GM21423 (cell line): ENCODE results near the gene NHSL2.

ENCODE experiments used
- ATAC-seq: cut with Tn5 transposase; IDR thresholded peaks from one replicate; pipeline ENCODE4 v1.9.1; 2021; ENCODE audit warnings: mild to moderate bottlenecking, moderate library complexity; ENCODE audit not compliant: unreplicated experiment

NHSL2 gene

DNA sequence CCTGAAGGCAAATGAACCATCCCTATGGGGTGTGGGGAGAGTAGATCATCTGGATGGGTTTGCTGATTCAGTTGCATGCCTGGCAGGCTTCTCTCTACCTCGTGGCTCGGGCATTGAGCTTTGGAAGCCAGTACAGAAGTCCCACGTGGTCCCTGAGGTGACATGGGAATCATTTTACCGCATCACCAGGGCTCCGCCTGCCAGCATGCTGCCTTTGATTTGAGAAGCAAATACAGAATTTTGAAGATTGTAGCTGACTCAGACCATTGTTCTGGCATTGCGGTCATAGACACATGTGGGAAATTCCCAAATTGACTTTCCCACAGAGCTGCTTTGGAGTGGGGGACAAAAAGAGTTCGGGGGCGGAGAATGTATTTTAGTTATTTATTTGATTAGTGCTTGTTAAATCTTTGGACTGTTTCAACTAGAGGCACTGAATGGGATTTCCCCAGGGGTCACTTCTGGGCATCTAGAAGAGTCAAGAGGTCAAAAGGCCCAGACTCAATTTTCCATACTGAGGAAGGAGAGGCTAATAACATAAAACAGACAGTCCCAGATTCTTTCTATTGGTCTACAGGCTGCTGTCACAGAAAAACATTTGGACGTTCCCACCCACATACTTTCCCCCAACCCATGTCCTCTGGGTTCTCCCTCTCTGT lies 79.3 kb downstream of the NHSL2 start:
- ATAC-seq = no peak

DNA sequence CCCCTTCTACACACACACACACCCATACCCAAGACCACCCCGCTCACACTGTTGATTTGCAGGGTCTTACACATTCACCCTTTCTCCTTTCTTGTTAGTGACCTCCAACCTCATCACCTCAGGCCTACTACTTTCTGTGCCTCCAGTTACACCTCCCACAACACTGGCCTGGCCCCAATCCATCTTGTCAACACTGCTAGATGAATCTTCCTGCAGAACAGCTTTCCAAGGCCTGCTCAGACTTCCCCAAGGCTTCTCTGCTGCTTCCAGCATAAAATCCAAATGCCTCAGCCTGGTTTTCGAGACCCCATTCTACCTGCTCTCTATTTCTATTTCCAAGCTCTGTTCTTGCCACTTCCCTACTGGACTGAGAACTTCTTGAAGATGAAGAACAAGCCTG lies 79.9 kb downstream of the NHSL2 start:
- ATAC-seq = no peak

DNA sequence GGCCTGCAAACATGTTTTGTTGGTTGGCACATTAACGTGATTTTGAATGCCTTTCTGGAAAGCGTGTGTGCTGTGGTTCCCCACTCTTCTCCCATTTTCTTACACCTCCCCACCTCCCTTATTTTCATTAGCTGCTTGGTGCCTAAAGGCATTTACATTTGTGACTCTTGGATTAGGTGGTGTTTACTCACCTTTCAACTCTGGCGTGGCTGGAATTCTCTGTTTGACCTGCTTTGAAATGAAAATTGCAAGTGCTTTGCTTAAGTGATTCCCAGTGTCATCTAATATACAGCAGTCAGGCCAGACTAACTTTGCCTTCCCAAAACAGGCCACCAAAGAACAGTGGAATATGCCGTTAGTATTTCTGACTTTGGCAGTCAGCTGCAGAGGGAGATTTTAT lies 80.5 kb downstream of the NHSL2 start:
- ATAC-seq = no peak

DNA sequence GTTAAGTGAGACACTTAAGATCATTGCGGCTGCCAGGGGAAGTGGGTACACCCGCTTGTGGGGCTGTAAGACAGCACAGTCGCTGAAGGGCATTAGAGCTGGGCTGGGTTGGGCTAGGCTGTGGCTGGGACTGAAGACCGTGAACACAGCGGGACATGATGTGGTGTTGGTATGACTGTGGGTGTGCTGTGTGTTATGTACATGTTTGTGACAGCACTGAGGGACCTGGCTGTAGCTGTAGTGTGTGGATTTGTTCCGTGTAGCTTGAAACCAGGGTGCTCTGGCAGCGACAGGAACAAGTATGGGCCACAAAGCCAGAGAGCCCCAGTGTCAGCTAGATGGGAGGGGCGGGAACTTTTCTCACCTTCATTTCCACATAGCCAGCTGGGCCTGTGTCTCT lies 82.1 kb downstream of the NHSL2 start:
- no peak for ATAC-seq

DNA sequence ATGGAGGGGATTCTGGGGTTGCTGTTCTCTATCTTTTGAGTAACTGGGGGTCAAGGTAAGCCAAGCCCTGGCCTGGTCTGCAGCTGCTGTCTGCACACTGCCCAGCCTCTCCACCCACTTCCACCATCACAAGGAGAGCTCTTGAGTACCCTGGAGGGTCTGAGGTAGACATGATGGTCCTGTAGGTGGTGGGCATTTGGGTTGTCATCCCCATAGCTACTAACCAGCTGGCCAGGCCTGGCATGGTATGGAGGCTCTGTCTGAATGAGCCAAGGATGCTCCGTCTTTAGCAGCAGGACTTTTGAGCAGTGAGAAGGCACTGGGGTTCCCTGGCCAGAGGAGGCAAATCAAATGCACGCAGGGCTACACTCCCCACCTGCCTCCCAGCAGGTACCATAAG lies 82.7 kb downstream of the NHSL2 start:
- ATAC-seq = no peak

- no peak for ATAC-seq
Observed at GRCh38 chrX:71994601-71995000, 84.0 kb downstream of the NHSL2 start.

DNA sequence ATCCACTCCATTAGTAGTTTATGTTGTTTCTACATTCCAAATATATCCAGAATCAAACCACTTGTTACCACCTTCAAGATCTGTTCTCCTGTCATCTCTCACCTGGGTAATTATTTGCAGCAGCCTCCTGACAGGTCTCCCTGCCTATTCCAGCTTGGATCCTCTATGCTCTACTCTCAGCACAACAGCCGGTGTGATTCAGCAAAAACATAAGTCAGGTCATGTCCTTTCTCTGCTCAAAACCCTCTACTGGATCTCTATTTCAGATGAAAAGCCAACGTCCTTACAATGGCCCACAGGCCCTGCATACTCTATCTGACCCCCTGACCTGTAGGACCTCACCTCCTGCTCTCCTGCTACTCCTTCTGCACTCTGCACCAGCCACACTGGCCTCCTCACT lies 84.5 kb downstream of the NHSL2 start:
- no peak for ATAC-seq

- ATAC-seq = no peak
Observed at GRCh38 chrX:71996136-71996535, 85.5 kb downstream of the NHSL2 start.

DNA sequence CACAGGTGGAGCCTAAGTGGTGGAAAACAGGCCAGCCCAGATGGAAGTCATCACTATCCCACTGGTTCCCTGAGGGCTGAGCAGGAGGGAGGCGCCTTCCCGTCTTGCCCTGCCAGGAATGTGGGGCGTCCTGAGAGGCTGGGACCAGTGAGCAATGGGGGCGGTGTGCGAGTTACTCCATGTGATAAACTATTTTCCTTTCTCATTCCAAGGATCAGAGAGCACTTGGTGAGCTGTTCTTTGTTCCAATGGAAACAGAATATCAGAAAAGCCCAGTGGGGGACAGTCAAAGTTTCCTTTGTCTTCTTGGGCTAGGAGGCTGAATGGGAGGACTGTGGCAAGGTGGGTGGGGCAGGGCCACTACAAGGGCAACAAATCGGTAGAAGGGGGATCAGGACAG lies 86.2 kb downstream of the NHSL2 start:
- no peak for ATAC-seq

GRCh38 chrX:71997320-71997719 lies 86.7 kb downstream of the NHSL2 start:
- no peak for ATAC-seq

- ATAC-seq = no peak
Observed at GRCh38 chrX:71998836-71999509, 88.3 kb downstream of the NHSL2 start.

GRCh38 chrX:71999535-71999934 lies 88.9 kb downstream of the NHSL2 start:
- no peak for ATAC-seq

GRCh38 chrX:72001471-72001870 lies 90.8 kb downstream of the NHSL2 start:
- ATAC-seq = no peak

DNA sequence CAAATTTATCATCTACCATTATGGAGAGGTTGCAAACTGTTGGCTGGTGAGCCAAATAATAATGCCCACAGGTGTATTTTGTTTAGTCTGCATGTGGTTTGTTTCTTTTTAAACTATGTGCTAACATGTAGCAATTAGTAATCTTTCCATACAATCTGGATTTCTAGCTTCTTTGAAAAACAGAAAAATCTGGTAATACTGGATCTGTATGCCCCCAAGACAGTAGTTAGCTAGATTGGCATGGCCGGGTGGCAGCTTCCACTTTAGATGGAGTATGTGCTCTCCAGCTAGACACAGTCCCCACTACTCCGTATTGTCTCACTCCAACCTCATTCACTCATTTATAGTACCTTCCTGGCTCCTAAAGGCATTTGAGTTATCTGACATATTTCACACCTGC lies 91.3 kb downstream of the NHSL2 start:
- no peak for ATAC-seq

- no peak for ATAC-seq
Observed at GRCh38 chrX:72002875-72003274, 92.2 kb downstream of the NHSL2 start.

DNA sequence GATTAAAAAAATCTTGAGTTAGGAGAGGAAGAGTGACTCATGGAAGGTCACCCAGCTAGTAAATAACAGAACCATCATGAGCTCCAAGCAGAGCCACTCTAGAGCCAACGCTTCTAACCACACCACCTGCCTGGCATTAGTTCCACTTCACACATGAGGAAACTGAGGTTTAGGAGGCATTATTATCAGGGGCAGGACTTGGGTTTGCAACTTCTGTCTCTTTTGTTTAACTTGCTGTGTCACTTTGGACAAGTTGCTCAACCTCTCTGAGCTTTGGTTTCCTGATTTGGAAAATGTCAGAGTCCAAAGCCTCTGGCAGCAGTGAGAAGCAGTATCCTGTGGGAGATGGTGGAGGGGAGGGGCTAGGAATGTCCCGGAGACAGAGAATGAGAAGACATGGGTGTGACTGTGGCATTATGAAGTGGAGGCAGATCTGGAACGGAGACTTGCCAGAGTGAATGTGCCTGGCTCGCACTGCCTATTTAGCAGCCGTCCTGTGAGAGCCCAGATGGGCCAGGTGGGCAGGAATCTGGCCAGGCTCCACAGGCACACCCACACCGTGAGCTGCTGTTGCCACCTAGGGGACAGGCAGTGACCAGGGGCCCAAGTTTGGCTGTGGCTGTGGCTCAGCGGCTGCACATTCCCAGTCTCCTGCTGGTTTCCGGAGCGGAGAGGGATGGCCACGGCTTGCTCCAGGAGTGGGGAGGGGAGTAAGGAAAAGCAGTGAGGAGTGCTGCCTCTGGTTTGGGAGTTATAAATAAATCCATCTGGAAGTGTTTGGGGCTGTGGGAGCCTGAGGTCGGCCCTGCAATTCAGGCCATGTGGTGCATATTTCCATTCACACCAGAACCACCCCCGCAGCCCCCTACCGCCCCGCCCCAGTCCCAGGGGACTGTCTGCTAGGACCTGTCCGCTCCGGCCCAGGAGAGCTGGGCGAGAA lies 93.4 kb downstream of the NHSL2 start:
- ATAC-seq = no peak

DNA sequence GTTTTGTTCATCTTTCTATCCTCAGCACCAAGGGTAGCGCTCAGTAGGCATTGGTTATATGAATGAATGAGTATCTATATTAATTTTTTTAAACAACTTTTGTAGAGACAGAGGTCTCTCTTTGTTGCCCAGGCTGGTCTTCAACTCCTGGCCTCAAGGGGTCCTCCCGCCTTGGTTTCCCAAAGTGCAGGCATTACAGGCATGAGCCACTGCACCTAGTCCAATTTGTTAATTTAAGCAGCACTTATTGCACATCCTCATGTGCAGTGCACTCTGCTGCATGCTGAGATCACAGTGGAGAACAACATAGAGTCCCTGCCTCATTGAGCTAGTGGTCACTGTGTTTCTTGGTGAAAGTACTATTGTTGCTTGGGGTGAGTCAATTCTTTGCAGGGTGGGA lies 94.4 kb downstream of the NHSL2 start:
- no peak for ATAC-seq

GRCh38 chrX:72006461-72006860 lies 95.8 kb downstream of the NHSL2 start:
- ATAC-seq = no peak

DNA sequence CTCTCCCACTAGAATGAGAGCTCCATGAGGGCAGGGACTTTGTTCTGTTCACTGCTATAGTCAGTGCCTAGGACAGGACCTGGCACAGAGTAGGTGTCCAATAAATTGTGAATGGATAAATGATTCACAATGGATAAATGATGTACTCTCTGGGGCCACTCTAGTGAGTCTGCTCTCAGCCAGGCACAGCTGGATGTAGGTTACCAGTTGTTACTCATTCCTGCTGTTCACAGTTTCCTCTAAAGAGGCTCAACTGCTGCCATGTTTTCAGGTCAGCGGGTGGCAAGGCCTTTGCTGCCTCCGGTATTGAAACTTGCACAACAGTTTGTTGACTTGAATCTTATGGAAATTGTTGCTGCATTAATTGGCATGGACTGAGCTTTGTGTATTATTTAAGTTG lies 99.1 kb downstream of the NHSL2 start:
- ATAC-seq = no peak

DNA sequence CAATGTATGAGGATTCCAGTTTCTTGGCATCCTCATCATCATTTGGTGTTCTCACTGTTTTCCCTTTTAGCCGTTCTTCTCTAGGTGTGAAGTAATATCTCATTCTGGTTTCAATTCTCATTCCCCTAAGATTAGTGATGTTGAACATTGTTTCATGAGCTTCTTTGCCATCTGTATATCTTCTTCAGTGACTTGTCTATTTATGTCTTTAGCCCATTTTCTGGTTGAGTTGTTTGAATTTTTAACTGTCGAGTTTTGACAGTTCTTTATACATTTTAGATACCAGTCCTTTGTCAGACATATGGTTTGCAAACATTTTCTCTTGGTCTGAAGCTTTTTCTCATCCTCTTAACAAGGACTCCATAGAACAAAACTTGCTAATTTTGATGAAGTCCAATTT lies 101.1 kb downstream of the NHSL2 start:
- no peak for ATAC-seq

- no peak for ATAC-seq
Observed at GRCh38 chrX:72015383-72015782, 104.7 kb downstream of the NHSL2 start.
